ENCODE data around the gene SETD6.

Gene SETD6

GRCh38 chr16:58532414-58532813 lies 17.1 kb downstream of the SETD6 start:
- H2AK5ac ChIP-seq (ENCODE audit: low read depth, low read length): no peak overlapping the region
- no peak overlapping the region for H4K8ac ChIP-seq (ENCODE audit: low read depth, low read length)
- no peak overlapping the region for H3K4me2 ChIP-seq (ENCODE audit: insufficient read depth, low read length, poor library complexity, severe bottlenecking)
- H2BK120ac ChIP-seq (ENCODE audit: low read depth, low read length): no peak overlapping the region
- no peak overlapping the region for H3K4me3 ChIP-seq (ENCODE audit: low read length in 2 of 2)
- H2BK12ac ChIP-seq (ENCODE audit: low read length): no peak overlapping the region
- H3K79me1 ChIP-seq (ENCODE audit: low read depth, low read length): peaks cover 5% of the 10 kb centered on the region
- WGBS, 2 donors (ENCODE audit: extremely low coverage in 2 of 2, insufficient read length in 2 of 2, insufficient replicate concordance in 1 of 2): no CpG with 5 or more reads among the region's 3 CpGs
- H3K4ac ChIP-seq (ENCODE audit: low read length): no peak overlapping the region
- no peaks in the 10 kb centered on the region for H3K4me1 ChIP-seq (ENCODE audit: control insufficient read depth in 2 of 2, insufficient read depth in 1 of 2, low read depth in 1 of 2, low read length in 2 of 2)
- no peaks in the 10 kb centered on the region for H3K27me3 ChIP-seq (ENCODE audit: control insufficient read depth in 3 of 3, insufficient read depth in 3 of 3, low read depth in 1 of 3, low read length in 3 of 3)
- H3K14ac ChIP-seq (ENCODE audit: low read length): no peak overlapping the region
- no peaks in the 10 kb centered on the region for H3K9me3 ChIP-seq (replicated peaks in 1 of 2; ENCODE audit: control insufficient read depth in 2 of 2, insufficient read depth in 1 of 2, low read depth in 1 of 2, low read length in 2 of 2)
- no peak overlapping the region for H3K18ac ChIP-seq (ENCODE audit: low read length)
- H2BK5ac ChIP-seq (ENCODE audit: low read length): no peak overlapping the region
- no peak overlapping the region for H3K27ac ChIP-seq (replicated peaks; ENCODE audit: low read length)
- no peak for DNase-seq (ENCODE audit: low spot score)
- no peak overlapping the region for H3K23ac ChIP-seq (ENCODE audit: low read depth, low read length, poor library complexity)
- H3K36me3 ChIP-seq (replicated peaks in 1 of 2; ENCODE audit: control insufficient read depth in 2 of 2, insufficient read depth in 2 of 2, low read length in 2 of 2): peaks cover 32 to 98% of the 10 kb centered on the region in 2 donors
- H2BK15ac ChIP-seq (ENCODE audit: low read length): no peak overlapping the region
- no peak overlapping the region for H3K9ac ChIP-seq (ENCODE audit: low read depth, low read length, poor library complexity)
- no peak overlapping the region for H2AFZ ChIP-seq (ENCODE audit: low read length)
- H4K91ac ChIP-seq (ENCODE audit: low read depth, low read length, poor library complexity): no peak overlapping the region

GRCh38 chr16:58533751-58534470 lies 18.6 kb downstream of the SETD6 start:
- H2BK120ac ChIP-seq (ENCODE audit: low read depth, low read length): no peak overlapping the region

DNA sequence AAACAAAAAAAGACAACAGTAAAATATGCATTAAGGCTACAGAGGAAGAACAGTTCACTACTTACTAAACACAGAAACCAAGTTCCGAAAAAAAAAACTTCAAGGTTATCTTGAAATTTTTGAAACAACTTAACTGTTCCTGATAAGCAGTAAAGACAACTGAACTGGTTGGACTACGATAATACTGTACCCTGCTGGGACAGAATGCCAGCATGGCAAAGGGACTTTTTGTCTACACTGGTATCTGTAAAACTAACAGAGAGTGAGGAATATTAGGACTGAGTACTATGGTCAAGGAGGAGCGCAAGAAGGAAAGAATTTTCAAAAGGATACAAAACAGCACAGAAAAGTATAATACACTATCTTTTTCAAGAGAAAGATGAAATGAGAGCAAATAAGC lies 19.8 kb downstream of the SETD6 start:
- no peak overlapping the region for H2BK5ac ChIP-seq (ENCODE audit: low read length)
- no peak overlapping the region for H2AFZ ChIP-seq (ENCODE audit: low read length)
- no peak overlapping the region for H3K9ac ChIP-seq (ENCODE audit: low read depth, low read length, poor library complexity)
- no peak overlapping the region for H4K8ac ChIP-seq (ENCODE audit: low read depth, low read length)
- no peak overlapping the region for H2AK5ac ChIP-seq (ENCODE audit: low read depth, low read length)
- peaks cover 2% of the 10 kb centered on the region for H3K79me1 ChIP-seq (ENCODE audit: low read depth, low read length)
- no CpG with 5 or more reads among the region's 3 CpGs for WGBS, 2 donors (ENCODE audit: extremely low coverage in 2 of 2, insufficient read length in 2 of 2, insufficient replicate concordance in 1 of 2)
- H3K4me1 ChIP-seq (ENCODE audit: control insufficient read depth in 2 of 2, insufficient read depth in 1 of 2, low read depth in 1 of 2, low read length in 2 of 2): no peaks in the 10 kb centered on the region
- H3K4ac ChIP-seq (ENCODE audit: low read length): no peak overlapping the region
- H3K18ac ChIP-seq (ENCODE audit: low read length): no peak overlapping the region
- no peak overlapping the region for H4K91ac ChIP-seq (ENCODE audit: low read depth, low read length, poor library complexity)
- no peak overlapping the region for H3K4me3 ChIP-seq (ENCODE audit: low read length in 2 of 2)
- H3K23ac ChIP-seq (ENCODE audit: low read depth, low read length, poor library complexity): no peak overlapping the region
- DNase-seq (ENCODE audit: low spot score): no peak
- H2BK120ac ChIP-seq (ENCODE audit: low read depth, low read length): no peak overlapping the region
- no peak overlapping the region for H3K4me2 ChIP-seq (ENCODE audit: insufficient read depth, low read length, poor library complexity, severe bottlenecking)
- no peak overlapping the region for H2BK15ac ChIP-seq (ENCODE audit: low read length)
- H3K36me3 ChIP-seq (replicated peaks in 1 of 2; ENCODE audit: control insufficient read depth in 2 of 2, insufficient read depth in 2 of 2, low read length in 2 of 2): peaks cover 44 to 98% of the 10 kb centered on the region in 2 donors
- no peaks in the 10 kb centered on the region for H3K9me3 ChIP-seq (replicated peaks in 1 of 2; ENCODE audit: control insufficient read depth in 2 of 2, insufficient read depth in 1 of 2, low read depth in 1 of 2, low read length in 2 of 2)
- no peak overlapping the region for H2BK12ac ChIP-seq (ENCODE audit: low read length)
- no peak overlapping the region for H3K27ac ChIP-seq (replicated peaks; ENCODE audit: low read length)
- H3K27me3 ChIP-seq (ENCODE audit: control insufficient read depth in 3 of 3, insufficient read depth in 3 of 3, low read depth in 1 of 3, low read length in 3 of 3): no peaks in the 10 kb centered on the region
- H3K14ac ChIP-seq (ENCODE audit: low read length): no peak overlapping the region

More at GRCh38 chr16:58533751-58534470, 18.6 kb downstream of the SETD6 start:
- Histone ChIP-seq H3K4me1 (ENCODE audit: control insufficient read depth in 2 of 2, insufficient read depth in 1 of 2, low read depth in 1 of 2, low read length in 2 of 2) (no peaks in the 10 kb centered on the region), H3K9ac (ENCODE audit: low read depth, low read length, poor library complexity) (no peak overlapping the region), H3K4me2 (ENCODE audit: insufficient read depth, low read length, poor library complexity, severe bottlenecking) (no peak overlapping the region), H2AK5ac (ENCODE audit: low read depth, low read length) (no peak overlapping the region), H2BK5ac (ENCODE audit: low read length) (no peak overlapping the region), H2BK12ac (ENCODE audit: low read length) (no peak overlapping the region), H4K8ac (ENCODE audit: low read depth, low read length) (no peak overlapping the region), H3K23ac (ENCODE audit: low read depth, low read length, poor library complexity) (no peak overlapping the region), H3K36me3 (replicated peaks in 1 of 2; ENCODE audit: control insufficient read depth in 2 of 2, insufficient read depth in 2 of 2, low read length in 2 of 2) (peaks cover 38 to 98% of the 10 kb centered on the region in 2 donors), H3K4ac (ENCODE audit: low read length) (no peak overlapping the region), H3K18ac (ENCODE audit: low read length) (no peak overlapping the region), H3K14ac (ENCODE audit: low read length) (no peak overlapping the region), H3K27me3 (ENCODE audit: control insufficient read depth in 3 of 3, insufficient read depth in 3 of 3, low read depth in 1 of 3, low read length in 3 of 3) (no peaks in the 10 kb centered on the region), H3K9me3 (replicated peaks in 1 of 2; ENCODE audit: control insufficient read depth in 2 of 2, insufficient read depth in 1 of 2, low read depth in 1 of 2, low read length in 2 of 2) (no peaks in the 10 kb centered on the region), H3K4me3 (ENCODE audit: low read length in 2 of 2) (no peak overlapping the region), H4K91ac (ENCODE audit: low read depth, low read length, poor library complexity) (no peak overlapping the region), H2BK15ac (ENCODE audit: low read length) (no peak overlapping the region), H2AFZ (ENCODE audit: low read length) (no peak overlapping the region), H3K27ac (replicated peaks; ENCODE audit: low read length) (no peak overlapping the region), H3K79me1 (ENCODE audit: low read depth, low read length) (peaks cover 2% of the 10 kb centered on the region)
- WGBS, 2 donors (ENCODE audit: extremely low coverage in 2 of 2, insufficient read length in 2 of 2, insufficient replicate concordance in 1 of 2): no CpG with 5 or more reads among the region's 14 CpGs
- DNase-seq (ENCODE audit: low spot score): no peak

GRCh38 chr16:58536278-58536677 lies 21.0 kb downstream of the SETD6 start:
- Histone ChIP-seq H3K9me3 (replicated peaks in 1 of 2; ENCODE audit: control insufficient read depth in 2 of 2, insufficient read depth in 1 of 2, low read depth in 1 of 2, low read length in 2 of 2) (no peaks in the 10 kb centered on the region), H2AK5ac (ENCODE audit: low read depth, low read length) (no peak overlapping the region), H4K91ac (ENCODE audit: low read depth, low read length, poor library complexity) (no peak overlapping the region), H3K27me3 (ENCODE audit: control insufficient read depth in 3 of 3, insufficient read depth in 3 of 3, low read depth in 1 of 3, low read length in 3 of 3) (no peaks in the 10 kb centered on the region), H4K8ac (ENCODE audit: low read depth, low read length) (no peak overlapping the region), H3K79me1 (ENCODE audit: low read depth, low read length) (peaks cover 2% of the 10 kb centered on the region), H3K36me3 (replicated peaks in 1 of 2; ENCODE audit: control insufficient read depth in 2 of 2, insufficient read depth in 2 of 2, low read length in 2 of 2) (peaks cover 44 to 98% of the 10 kb centered on the region in 2 donors), H3K4me3 (ENCODE audit: low read length in 2 of 2) (no peak overlapping the region), H2BK5ac (ENCODE audit: low read length) (no peak overlapping the region), H3K18ac (ENCODE audit: low read length) (no peak overlapping the region), H3K4ac (ENCODE audit: low read length) (no peak overlapping the region), H3K4me2 (ENCODE audit: insufficient read depth, low read length, poor library complexity, severe bottlenecking) (no peak overlapping the region), H3K9ac (ENCODE audit: low read depth, low read length, poor library complexity) (no peak overlapping the region), H2BK12ac (ENCODE audit: low read length) (no peak overlapping the region), H2BK15ac (ENCODE audit: low read length) (no peak overlapping the region), H2BK120ac (ENCODE audit: low read depth, low read length) (no peak overlapping the region), H3K27ac (replicated peaks; ENCODE audit: low read length) (no peak overlapping the region), H3K23ac (ENCODE audit: low read depth, low read length, poor library complexity) (no peak overlapping the region), H3K14ac (ENCODE audit: low read length) (no peak overlapping the region), H3K4me1 (ENCODE audit: control insufficient read depth in 2 of 2, insufficient read depth in 1 of 2, low read depth in 1 of 2, low read length in 2 of 2) (no peaks in the 10 kb centered on the region), H2AFZ (ENCODE audit: low read length) (no peak overlapping the region)
- no CpG with 5 or more reads among the region's 5 CpGs for WGBS, 2 donors (ENCODE audit: extremely low coverage in 2 of 2, insufficient read length in 2 of 2, insufficient replicate concordance in 1 of 2)
- DNase-seq (ENCODE audit: low spot score): no peak
